Fibroblast of lung (primary cell): ENCODE measurements around the gene PCBP3.
"Not testable (repeated sequence)": the region's sequence is repeated elsewhere in the genome, so short reads cannot be mapped to it uniquely, and the experiment has no call there.

Experiments
- EZH2 ChIP-seq: IDR thresholded peaks from 2 replicates; pipeline ENCODE4 v1.5.1; 2012; ENCODE audit warnings: low read length, control low read depth, mild to moderate bottlenecking; ENCODE audit errors: missing control alignments
- TF ChIP-seq, protein P1 (sequence below), 2 donors: IDR thresholded peaks in 1 of 2; conservative IDR thresholded peaks in 1 of 2; 1 replicate in 1 of 2; 2 replicates in 1 of 2; pipeline ENCODE4 v1.5.1; 2011 to 2012; ENCODE audit warnings: low read length in 2 of 2, control low read depth in 1 of 2, inconsistent platforms in 1 of 2, low read depth in 1 of 2, mild to moderate bottlenecking in 1 of 2

- TF ChIP-seq, protein P1, sequence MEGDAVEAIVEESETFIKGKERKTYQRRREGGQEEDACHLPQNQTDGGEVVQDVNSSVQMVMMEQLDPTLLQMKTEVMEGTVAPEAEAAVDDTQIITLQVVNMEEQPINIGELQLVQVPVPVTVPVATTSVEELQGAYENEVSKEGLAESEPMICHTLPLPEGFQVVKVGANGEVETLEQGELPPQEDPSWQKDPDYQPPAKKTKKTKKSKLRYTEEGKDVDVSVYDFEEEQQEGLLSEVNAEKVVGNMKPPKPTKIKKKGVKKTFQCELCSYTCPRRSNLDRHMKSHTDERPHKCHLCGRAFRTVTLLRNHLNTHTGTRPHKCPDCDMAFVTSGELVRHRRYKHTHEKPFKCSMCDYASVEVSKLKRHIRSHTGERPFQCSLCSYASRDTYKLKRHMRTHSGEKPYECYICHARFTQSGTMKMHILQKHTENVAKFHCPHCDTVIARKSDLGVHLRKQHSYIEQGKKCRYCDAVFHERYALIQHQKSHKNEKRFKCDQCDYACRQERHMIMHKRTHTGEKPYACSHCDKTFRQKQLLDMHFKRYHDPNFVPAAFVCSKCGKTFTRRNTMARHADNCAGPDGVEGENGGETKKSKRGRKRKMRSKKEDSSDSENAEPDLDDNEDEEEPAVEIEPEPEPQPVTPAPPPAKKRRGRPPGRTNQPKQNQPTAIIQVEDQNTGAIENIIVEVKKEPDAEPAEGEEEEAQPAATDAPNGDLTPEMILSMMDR (conservative IDR thresholded peaks at IDR 0.05 in 1 of 2, IDR thresholded peaks at IDR 0.05 in 1 of 2; ENCODE audit: low read depth in 1 of 2, low read length in 2 of 2) = not testable (repeated sequence)
- TF ChIP-seq EZH2 = not testable (repeated sequence)
Observed at GRCh38 chr21:45604681-45605080, 38.8 kb upstream of the PCBP3 start.
